Sigmoid colon (tissue), 7 donors: ENCODE data around the gene MLLT3. TPM values are rescaled to one million over a fixed set of nuclear protein-coding genes. Genes with fewer than 3 reads are reported as not detected.

Experiments
- DNase-seq: peaks from one replicate; pipeline ENCODE4 v3.0.0-alpha.2; 2019
- H3K27ac ChIP-seq, 4 donors: fragments of 200-600 bp; sonication (generic); one replicate each; pipeline ENCODE4 v1.5.1; 2016 to 2019; ENCODE audit warnings: mild to moderate bottlenecking in 1 of 4
- H3K27me3 ChIP-seq, 3 donors: fragments of 200-600 bp; sonication (generic); one replicate each; pipeline ENCODE4 v1.5.1; 2019; ENCODE audit warnings: mild to moderate bottlenecking in 1 of 3
- H3K36me3 ChIP-seq, 4 donors: fragments of 200-600 bp; sonication (generic); one replicate each; pipeline ENCODE4 v1.5.1; 2016 to 2019
- H3K4me1 ChIP-seq, 4 donors: fragments of 200-600 bp; sonication (generic); one replicate each; pipeline ENCODE4 v1.5.1; 2017 to 2019
- H3K4me3 ChIP-seq, 4 donors: fragments of 200-600 bp; sonication (generic); one replicate each; pipeline ENCODE4 v1.5.1; 2017 to 2019; ENCODE audit warnings: mild to moderate bottlenecking in 2 of 4, moderate library complexity in 1 of 4
- H3K9me3 ChIP-seq, 4 donors: fragments of 200-600 bp in 3 of 4; sonication (generic) in 3 of 4; one replicate each; pipeline versions ENCODE4 v1.5.1 to v1.6.1; 2013 to 2019
- EP300 ChIP-seq, 4 donors: sonication (generic); formaldehyde crosslinking; IDR thresholded peaks; one replicate each; pipeline ENCODE4 v1.6.1; 2017; ENCODE audit warnings: antibody characterized with exemption in 4 of 4
- POLR2A ChIP-seq, 2 donors: fragments of 450-650 bp; IDR thresholded peaks; one replicate each; pipeline ENCODE4 v1.6.1; 2016; ENCODE audit warnings: antibody characterized with exemption in 2 of 2, mild to moderate bottlenecking in 2 of 2, moderate library complexity in 2 of 2
- POLR2AphosphoS5 ChIP-seq, 4 donors: sonication (generic); formaldehyde crosslinking; IDR thresholded peaks; one replicate each; pipeline ENCODE4 v1.6.1; 2017; ENCODE audit warnings: antibody characterized with exemption in 4 of 4
- WGBS, 2 donors: extraction: QIAGEN DNeasy Blood & Tissue Kit; methylation state at CpG; one replicate each; pipeline ENCODE4 v1.1.7; 2013; 5-methylcytosine and 5-hydroxymethylcytosine counted together
- intact Hi-C: fragments of 100-400 bp; cut with DNase I; formaldehyde crosslinking; loops from one replicate; pipeline ENCODE4 v1.15.1; 2023
- polyA plus RNA-seq, 3 donors: library from polyadenylated mRNA; stranded (reverse); fragments of 200-250 nt; gene quantifications; one replicate each; pipeline ENCODE4 v1.2.3, GENCODE V29; 2013
- total RNA-seq, 4 donors: library from RNA; depleted of rRNA; stranded (reverse); fragments of >200 nt; gene quantifications; one replicate each; pipeline ENCODE4 v1.1.0, GENCODE V29; 2016
- TF ChIP-seq, protein P1 (sequence below), 4 experiments: fragments of 450-650 bp in 3 of 4; fragments of 200-600 bp in 1 of 4; IDR thresholded peaks; one replicate each; pipeline ENCODE4 v1.5.1; 2016 to 2019; ENCODE audit warnings: antibody characterized with exemption in 4 of 4, mild to moderate bottlenecking in 3 of 4, moderate library complexity in 2 of 4
- donor health status: healthy with polysubstance abuse.
- donor health status: Bipolar disorder and iron deficiency.
- donor health status: healthy.

The MLLT3 gene
- total and polyA plus RNA-seq, 7 donors: 19.0 to 132 (median 25.0) TPM

DNA sequence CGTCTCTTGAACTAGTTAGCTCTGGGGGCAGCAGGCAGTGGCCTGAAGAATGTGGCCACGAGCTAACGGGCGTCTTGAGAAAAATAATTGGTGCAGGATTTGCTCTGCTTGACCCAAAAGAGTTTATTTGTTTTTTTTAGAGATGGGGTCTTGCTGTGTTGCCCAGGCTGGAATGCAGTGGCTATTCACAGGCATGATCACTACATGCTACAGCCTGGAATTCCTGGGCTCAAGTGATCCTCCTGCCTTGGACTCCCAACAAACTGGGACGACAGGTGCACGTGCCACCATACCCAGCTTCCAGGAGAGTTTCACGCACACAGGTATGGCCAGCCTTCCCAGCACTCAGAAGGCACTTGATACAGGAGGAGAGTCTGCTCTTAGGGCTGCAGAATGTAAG is 203.8 kb downstream of the MLLT3 start:
- intact Hi-C loops: no loop called here
- Histone ChIP-seq H3K36me3 (no peaks in the 10 kb centered on the region), H3K27ac (no peak overlapping the region), H3K9me3 (no peaks in the 10 kb centered on the region), H3K4me3 (no peak overlapping the region), H3K27me3 (no peaks in the 10 kb centered on the region), H3K4me1 (no peaks in the 10 kb centered on the region)
- no peak for DNase-seq
- TF ChIP-seq EP300 (IDR thresholded peaks at IDR 0.05) (no peak), POLR2A (IDR thresholded peaks at IDR 0.05) (no peak), POLR2AphosphoS5 (IDR thresholded peaks at IDR 0.05) (no peak)
- TF ChIP-seq, protein P1, sequence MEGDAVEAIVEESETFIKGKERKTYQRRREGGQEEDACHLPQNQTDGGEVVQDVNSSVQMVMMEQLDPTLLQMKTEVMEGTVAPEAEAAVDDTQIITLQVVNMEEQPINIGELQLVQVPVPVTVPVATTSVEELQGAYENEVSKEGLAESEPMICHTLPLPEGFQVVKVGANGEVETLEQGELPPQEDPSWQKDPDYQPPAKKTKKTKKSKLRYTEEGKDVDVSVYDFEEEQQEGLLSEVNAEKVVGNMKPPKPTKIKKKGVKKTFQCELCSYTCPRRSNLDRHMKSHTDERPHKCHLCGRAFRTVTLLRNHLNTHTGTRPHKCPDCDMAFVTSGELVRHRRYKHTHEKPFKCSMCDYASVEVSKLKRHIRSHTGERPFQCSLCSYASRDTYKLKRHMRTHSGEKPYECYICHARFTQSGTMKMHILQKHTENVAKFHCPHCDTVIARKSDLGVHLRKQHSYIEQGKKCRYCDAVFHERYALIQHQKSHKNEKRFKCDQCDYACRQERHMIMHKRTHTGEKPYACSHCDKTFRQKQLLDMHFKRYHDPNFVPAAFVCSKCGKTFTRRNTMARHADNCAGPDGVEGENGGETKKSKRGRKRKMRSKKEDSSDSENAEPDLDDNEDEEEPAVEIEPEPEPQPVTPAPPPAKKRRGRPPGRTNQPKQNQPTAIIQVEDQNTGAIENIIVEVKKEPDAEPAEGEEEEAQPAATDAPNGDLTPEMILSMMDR (IDR thresholded peaks at IDR 0.05): no peak
- WGBS, 2 donors: 97% methylated on average over 7 of the region's 7 CpGs

DNA sequence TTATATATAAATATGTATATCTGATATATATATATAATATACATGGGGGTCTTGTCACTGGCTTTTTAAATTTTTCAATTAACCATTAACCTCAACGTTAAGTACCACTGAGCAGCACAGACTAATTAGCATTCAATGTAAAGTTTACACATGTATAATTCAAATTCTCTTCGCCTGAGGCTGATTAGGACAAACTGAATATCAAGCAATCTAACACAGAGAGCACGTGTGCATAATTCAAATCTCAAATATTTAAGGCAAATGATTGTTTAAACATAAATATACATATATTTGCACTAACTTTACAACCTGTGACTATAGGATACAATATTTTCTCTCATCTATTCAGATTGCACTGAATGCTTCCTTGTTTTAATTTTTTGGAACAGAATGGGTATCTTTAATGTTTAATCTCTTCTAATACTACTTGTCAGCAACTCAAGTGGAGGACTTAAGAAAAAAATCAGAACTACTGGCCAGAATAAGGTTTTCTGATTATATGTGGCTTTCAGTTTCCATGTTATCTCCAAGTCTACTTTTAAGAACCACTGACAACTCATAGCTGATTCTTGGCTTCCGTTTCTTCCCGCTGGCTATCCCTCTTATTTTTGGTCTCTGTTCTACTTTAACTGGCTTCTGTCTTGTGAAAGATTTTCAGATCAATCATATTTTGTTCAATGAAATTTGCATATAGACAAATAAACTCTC is 204.8 kb downstream of the MLLT3 start:
- Histone ChIP-seq H3K4me3 (no peak overlapping the region), H3K9me3 (no peaks in the 10 kb centered on the region), H3K4me1 (no peaks in the 10 kb centered on the region), H3K36me3 (no peaks in the 10 kb centered on the region), H3K27ac (no peak overlapping the region), H3K27me3 (no peaks in the 10 kb centered on the region)
- TF ChIP-seq, protein P1 (IDR thresholded peaks at IDR 0.05): no peak
- no peak for TF ChIP-seq POLR2A (IDR thresholded peaks at IDR 0.05)
- TF ChIP-seq EP300 (IDR thresholded peaks at IDR 0.05): no peak
- TF ChIP-seq POLR2AphosphoS5 (IDR thresholded peaks at IDR 0.05): no peak
- WGBS, 2 donors: 50 to 76% methylated on average over 5 of the region's 5 CpGs
- intact Hi-C loops: no loop called here
- no peak for DNase-seq

DNA sequence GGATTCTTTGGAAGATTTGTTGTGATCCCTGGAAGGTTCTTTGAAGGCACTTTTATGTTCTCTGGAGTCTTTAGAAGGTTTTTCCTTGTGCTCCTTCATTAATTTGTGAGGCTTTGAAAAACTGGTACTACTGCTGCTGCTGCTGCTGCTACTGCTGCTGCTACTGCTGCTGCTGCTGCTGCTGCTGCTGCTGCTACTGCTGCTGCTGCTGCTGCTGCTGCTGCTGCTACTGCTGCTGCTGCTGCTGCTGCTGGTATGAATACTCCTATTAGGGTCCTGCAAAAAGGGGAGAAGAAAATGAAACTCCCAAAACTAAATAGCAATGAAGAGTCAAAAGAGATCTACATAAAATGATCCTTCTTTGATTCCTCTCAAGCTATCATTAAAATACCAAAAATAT is 208.1 kb downstream of the MLLT3 start:
- intact Hi-C loops: no loop called here
- no peak for TF ChIP-seq POLR2A (IDR thresholded peaks at IDR 0.05)
- TF ChIP-seq, protein P1 (IDR thresholded peaks at IDR 0.05): no peak
- no peak for TF ChIP-seq POLR2AphosphoS5 (IDR thresholded peaks at IDR 0.05)
- TF ChIP-seq EP300 (IDR thresholded peaks at IDR 0.05): no peak

DNA sequence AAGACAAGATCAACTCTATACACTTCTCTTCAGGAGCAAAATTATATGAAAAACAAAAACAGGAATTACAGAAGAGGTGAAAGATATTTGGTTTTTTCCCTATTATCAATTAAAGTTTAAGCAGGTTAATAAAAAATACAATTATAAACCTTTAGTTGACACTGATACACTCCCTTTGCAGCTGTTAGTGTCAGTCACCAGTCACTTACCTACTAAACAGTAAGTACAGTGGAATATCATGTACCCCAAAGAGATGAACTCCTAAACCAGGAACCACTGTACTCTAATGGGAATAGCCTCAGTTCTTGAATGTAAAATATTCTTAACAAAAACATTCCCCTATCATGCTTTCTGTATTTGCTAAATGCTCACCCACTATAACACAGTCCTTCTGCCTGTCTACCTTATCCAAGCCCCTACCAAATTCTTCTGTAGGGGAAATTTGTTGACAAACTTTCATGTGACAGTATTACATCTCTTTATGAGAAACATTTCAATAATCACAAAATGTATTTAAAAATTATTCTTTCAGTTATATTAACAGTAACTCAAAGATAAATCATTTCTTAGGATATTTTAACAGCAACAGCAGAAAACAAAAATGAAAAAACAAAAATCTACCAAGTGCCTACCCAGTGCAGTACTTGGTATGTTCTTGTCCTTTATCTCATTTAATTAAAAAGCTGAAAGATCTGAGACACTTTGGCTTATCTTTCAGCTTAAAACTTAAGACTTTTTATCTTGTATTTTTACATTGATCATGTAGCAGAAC is 212.8 kb downstream of the MLLT3 start:
- DNase-seq: no peak
- intact Hi-C loops: no loop called here
- H3K9me3 ChIP-seq: no peaks in the 10 kb centered on the region
- no peak overlapping the region for H3K27ac ChIP-seq
- no peak for TF ChIP-seq POLR2A (IDR thresholded peaks at IDR 0.05)
- TF ChIP-seq POLR2AphosphoS5 (IDR thresholded peaks at IDR 0.05): no peak
- TF ChIP-seq, protein P1 (IDR thresholded peaks at IDR 0.05): no peak
- no peak for TF ChIP-seq EP300 (IDR thresholded peaks at IDR 0.05)
- H3K27me3 ChIP-seq: no peaks in the 10 kb centered on the region
- peaks cover 0 to 11% (median 7%) of the 10 kb centered on the region in 4 donors for H3K4me1 ChIP-seq
- H3K4me3 ChIP-seq: no peak overlapping the region
- no peaks in the 10 kb centered on the region for H3K36me3 ChIP-seq

More for the DNA sequence above, 208.1 kb downstream of the MLLT3 start:
- H3K27me3 ChIP-seq: no peaks in the 10 kb centered on the region
- DNase-seq: no peak
- no peaks in the 10 kb centered on the region for H3K4me1 ChIP-seq
- H3K27ac ChIP-seq: no peak overlapping the region
- H3K9me3 ChIP-seq: no peaks in the 10 kb centered on the region
- no peak overlapping the region for H3K4me3 ChIP-seq
- no peaks in the 10 kb centered on the region for H3K36me3 ChIP-seq
